GM12891 (cell line): ENCODE measurements around the gene SPOCK1.
"Not testable (repeated sequence)": the region's sequence is repeated elsewhere in the genome, so short reads cannot be mapped to it uniquely, and the experiment has no call there.

Experiments used
- DNase-seq: peaks from one replicate; pipeline ENCODE4 v3.0.0; 2011; ENCODE audit warnings: low spot score; ENCODE audit not compliant: insufficient read length
- FAIRE-seq: peaks from 2 replicates; lab custom pipeline; 2011; peaks lifted over from hg19 to GRCh38; lab: Jason Lieb, UNC
- PAX5 ChIP-seq: IDR thresholded peaks from 2 replicates; pipeline ENCODE4 v1.6.1; 2011; ENCODE audit warnings: low read length, moderate library complexity, mild to moderate bottlenecking; ENCODE audit not compliant: insufficient read depth, severe bottlenecking
- POLR2A ChIP-seq: IDR thresholded peaks from 2 replicates; pipeline ENCODE4 v1.6.1; 2011; ENCODE audit warnings: low read depth, low read length, control low read depth
- POLR2AphosphoS5 ChIP-seq: IDR thresholded peaks from 2 replicates; pipeline ENCODE4 v1.6.1; 2011; ENCODE audit warnings: low read depth, low read length, control low read depth
- POU2F2 ChIP-seq: IDR thresholded peaks from 2 replicates; pipeline ENCODE4 v1.6.1; 2011; ENCODE audit warnings: low read depth, mild to moderate bottlenecking, control low read depth, low read length, moderate library complexity
- SPI1 ChIP-seq: IDR thresholded peaks from 2 replicates; pipeline ENCODE4 v1.6.1; 2011; ENCODE audit warnings: low read depth, low read length, control low read depth
- TAF1 ChIP-seq: IDR thresholded peaks from 2 replicates; pipeline ENCODE4 v1.6.1; 2011; ENCODE audit warnings: low read depth, low read length, control low read depth

SPOCK1 gene

DNA sequence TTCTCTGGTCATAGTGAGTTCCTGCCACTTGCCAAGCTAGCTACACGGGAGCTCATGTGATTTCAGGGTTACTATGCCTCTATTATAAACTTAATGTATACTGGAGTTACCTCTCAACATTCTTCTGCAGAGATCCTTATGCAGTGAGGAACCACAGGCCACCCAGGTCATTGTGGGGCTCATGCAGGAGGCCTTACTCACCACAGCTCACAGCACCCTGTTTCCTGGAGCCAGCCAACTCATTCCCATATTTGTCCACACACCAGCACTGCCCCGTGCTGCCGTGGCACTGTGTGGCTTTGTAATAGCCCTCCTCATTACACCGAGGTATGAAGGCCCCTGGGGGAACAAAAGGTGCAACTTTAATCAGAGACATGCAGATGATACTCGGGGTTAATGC lies 520.0 kb downstream of the SPOCK1 start:
- FAIRE-seq (no peak), DNase-seq (no peak)
- TF ChIP-seq POLR2A: no peak

DNA sequence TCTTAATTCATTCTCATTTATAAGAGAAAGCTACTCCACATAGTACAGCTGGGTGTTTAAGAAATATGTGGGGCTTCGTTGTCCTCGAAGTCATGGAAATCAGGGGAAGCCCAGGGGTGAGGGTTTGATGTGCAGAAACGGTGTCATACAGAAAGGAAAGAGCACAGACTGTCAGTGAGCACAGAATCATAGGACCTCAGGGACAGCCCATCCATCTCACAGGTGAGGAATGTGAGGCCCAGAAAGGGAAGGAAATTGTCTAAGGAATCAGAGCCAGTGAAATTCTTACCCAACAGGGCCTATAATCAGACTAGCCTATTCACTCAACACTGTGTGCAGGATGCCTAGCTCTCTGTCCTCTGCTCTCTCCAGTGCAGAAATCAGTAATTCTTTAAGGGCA lies 535.6 kb downstream of the SPOCK1 start:
- no peak for DNase-seq
- FAIRE-seq: no peak
- TF ChIP-seq POLR2AphosphoS5 (no peak), TAF1 (no peak), SPI1 (no peak), POLR2A (no peak), POU2F2 (no peak), PAX5 (no peak)

DNA sequence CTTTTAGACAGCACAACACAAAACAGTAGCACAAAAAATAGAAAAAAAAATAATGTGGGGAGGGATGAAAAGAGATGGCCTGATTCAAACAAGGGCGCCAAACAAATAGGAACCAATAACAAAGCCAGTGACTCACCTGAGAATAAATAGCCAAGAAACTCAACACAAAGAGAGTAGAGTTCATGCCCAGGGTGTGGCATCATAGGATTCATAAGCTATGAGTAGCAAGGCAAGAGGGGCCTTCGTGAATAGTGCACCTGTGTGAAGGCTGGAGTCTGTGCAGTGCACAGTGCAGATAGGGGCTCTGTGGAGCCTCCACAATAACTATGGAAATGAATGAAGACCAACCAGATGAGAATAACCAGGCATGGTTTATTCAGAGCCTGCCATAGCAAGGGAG lies 541.7 kb downstream of the SPOCK1 start:
- no peak for TF ChIP-seq PAX5
- TF ChIP-seq SPI1: no peak
- no peak for TF ChIP-seq POLR2A
- TF ChIP-seq TAF1: no peak
- FAIRE-seq (no peak), DNase-seq (no peak)

DNA sequence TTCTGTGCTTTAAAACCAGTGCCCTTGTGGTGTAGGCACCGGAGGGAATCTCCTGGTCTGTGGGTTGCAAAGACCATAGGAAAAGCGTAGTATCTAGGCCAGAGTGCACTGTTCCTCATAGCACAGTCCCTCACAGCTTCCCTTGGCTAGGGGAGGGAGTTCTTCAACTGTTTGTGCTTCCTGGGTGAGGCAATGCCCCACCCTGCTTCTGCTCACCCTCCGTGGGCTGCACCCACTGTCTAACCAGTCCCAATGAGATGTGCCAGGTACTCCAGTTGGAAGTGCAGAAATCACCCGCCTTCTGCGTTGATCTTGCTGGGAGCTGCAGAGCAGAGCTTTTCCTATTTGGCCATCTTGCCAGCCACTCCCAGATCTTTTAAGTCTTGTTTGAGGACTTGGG lies 545.0 kb downstream of the SPOCK1 start:
- not testable (repeated sequence) for DNase-seq, FAIRE-seq

DNA sequence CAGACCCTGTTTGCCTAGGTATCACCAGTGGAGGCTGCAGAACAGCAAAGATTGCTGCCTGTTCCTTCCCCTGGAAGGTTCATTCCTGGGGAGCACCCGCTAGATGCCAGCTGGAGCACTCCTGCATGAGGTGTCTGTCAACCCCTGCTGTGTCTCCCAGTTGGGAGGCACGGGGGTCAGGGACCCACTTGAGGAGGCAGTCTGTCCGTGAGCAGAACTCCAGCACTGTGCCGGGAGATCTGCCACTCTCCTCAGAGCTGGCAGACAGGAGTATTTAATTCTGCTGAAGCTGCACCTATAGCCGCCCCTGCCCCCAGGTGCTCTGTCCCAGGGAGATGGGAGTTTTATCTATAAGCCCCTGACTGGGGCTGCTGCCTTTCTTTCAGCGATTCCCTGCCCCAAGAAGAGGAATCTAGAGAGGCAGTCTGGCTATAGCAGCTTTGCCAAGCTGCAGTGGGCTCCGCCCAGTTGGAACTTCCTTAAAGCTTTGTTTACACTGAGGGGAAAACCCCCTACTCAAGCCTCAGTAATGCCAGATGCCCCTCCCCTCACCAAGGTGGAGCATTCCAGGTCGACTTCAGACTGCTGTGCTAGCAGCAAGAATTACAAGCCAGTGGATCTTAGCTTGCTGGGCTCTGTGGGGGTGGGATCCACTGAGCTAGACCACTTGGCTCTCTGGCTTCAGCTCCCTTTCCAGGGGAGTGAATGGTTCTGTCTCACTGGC lies 545.6 kb downstream of the SPOCK1 start:
- not testable (repeated sequence) for FAIRE-seq, DNase-seq

DNA sequence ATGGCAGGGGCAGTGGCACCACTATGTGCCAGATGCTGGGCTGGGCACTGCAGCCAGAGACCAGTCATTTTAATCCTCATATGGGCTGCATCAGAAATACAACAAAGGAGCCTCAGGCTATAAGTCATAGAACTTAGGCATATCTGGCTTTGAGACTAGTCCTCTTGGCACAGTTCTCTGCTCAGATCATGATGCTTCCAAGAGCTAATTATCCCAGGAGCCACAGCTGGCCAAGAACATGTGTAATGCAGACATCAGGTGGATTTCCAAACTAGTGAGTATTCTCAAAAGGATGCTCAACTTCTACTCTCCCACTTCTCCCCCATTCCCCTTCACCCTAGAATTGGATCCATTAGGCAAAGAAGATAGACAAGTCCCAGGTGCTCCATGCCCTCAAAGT lies 571.6 kb downstream of the SPOCK1 start:
- no peak for TF ChIP-seq SPI1
- no peak for FAIRE-seq
- no peak for DNase-seq

DNA sequence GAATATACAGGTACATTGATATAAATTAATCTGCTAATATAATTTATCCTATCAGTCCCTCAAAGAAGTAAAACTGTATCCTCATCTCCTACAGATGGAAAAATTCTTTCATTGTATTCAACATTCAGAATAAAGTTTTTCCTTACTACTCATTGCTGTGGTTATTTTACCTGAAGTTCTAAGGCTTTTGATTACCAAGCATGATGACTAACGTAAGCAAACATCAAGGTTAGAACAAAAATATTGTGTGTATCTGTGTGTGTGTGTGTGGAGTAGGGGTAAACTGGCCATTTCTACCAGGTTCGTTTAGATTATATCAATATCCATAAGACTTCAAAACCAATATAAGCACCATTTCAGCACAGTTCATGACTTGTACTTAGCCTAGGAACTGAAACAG lies 573.1 kb downstream of the SPOCK1 start:
- TF ChIP-seq POU2F2: no peak
- TF ChIP-seq SPI1: no peak
- TF ChIP-seq PAX5: no peak
- no peak for TF ChIP-seq TAF1
- TF ChIP-seq POLR2AphosphoS5: no peak
- no peak for TF ChIP-seq POLR2A
- no peak for FAIRE-seq

More for the DNA sequence above, 573.1 kb downstream of the SPOCK1 start:
- no peak for DNase-seq
